Stomach smooth muscle (tissue), 2 donors: ENCODE results near the gene GOLGA6L7.
"Not testable (repeated sequence)": the region's sequence is repeated elsewhere in the genome, so short reads cannot be mapped to it uniquely, and the experiment has no call there.

Source experiments
- H3K27ac ChIP-seq: one replicate; pipeline ENCODE4 v1.7.0; 2013; ENCODE audit warnings: mild to moderate bottlenecking, low read length, inconsistent platforms
- H3K27me3 ChIP-seq, 2 donors: one replicate each; pipeline ENCODE4 v1.7.0; 2013; ENCODE audit warnings: low read length in 2 of 2; ENCODE audit not compliant: insufficient read depth in 2 of 2, control insufficient read depth in 1 of 2
- H3K36me3 ChIP-seq, 2 donors: one replicate each; pipeline ENCODE4 v1.7.0; 2013; ENCODE audit warnings: low read length in 2 of 2; ENCODE audit not compliant: control insufficient read depth in 2 of 2, insufficient read depth in 2 of 2
- H3K4me1 ChIP-seq: one replicate; pipeline ENCODE4 v1.7.0; 2013; ENCODE audit warnings: low read length; ENCODE audit not compliant: control insufficient read depth, insufficient read depth
- H3K4me3 ChIP-seq, 2 donors: one replicate each; pipeline ENCODE4 v1.7.0; 2013; ENCODE audit warnings: low read length in 2 of 2
- H3K9ac ChIP-seq, 2 donors: one replicate each; pipeline ENCODE4 v1.7.0; 2013; ENCODE audit warnings: low read length in 2 of 2, mild to moderate bottlenecking in 1 of 2
- H3K9me3 ChIP-seq, 2 donors: one replicate each; pipeline ENCODE4 v1.7.0; 2013; ENCODE audit warnings: low read length in 2 of 2; ENCODE audit not compliant: control insufficient read depth in 2 of 2
- donor health status: healthy.
- donor health status: Pancreatic carcinoma.

Gene GOLGA6L7

GRCh38 chr15:28842210-28842609 is 6.2 kb downstream of the GOLGA6L7 start:
- not testable (repeated sequence) for H3K36me3 ChIP-seq, H3K9me3 ChIP-seq, H3K27ac ChIP-seq, H3K9ac ChIP-seq, H3K4me3 ChIP-seq, H3K4me1 ChIP-seq, H3K27me3 ChIP-seq

DNA sequence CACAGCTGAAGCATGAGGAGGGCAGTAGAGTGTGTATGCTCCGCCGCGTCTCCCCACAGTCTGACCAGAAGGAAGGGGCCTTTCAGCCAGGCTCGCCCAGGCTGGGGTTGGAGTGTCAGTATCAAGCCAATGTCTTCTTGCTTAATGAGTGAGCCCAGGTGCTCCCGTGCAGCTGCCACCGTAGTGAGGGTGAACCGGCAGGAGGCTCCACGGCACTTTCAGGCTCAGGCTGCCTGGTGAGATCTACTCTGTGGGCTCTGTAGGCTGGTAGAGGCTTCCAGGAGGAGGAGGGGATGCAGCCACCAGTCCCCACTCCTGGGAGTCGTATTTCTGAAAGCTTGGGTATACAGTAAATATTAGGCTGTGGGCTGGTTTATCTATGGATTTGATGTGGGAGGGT is 8.2 kb downstream of the GOLGA6L7 start:
- H3K4me3 ChIP-seq, H3K9me3 ChIP-seq, H3K36me3 ChIP-seq, H3K27me3 ChIP-seq, H3K27ac ChIP-seq, H3K9ac ChIP-seq, H3K4me1 ChIP-seq: not testable (repeated sequence)

- H3K9ac ChIP-seq, H3K4me1 ChIP-seq, H3K36me3 ChIP-seq, H3K27me3 ChIP-seq, H3K4me3 ChIP-seq, H3K27ac ChIP-seq, H3K9me3 ChIP-seq: not testable (repeated sequence)
Measured at GRCh38 chr15:28834957-28835585, 13.4 kb downstream of the GOLGA6L7 start.

DNA sequence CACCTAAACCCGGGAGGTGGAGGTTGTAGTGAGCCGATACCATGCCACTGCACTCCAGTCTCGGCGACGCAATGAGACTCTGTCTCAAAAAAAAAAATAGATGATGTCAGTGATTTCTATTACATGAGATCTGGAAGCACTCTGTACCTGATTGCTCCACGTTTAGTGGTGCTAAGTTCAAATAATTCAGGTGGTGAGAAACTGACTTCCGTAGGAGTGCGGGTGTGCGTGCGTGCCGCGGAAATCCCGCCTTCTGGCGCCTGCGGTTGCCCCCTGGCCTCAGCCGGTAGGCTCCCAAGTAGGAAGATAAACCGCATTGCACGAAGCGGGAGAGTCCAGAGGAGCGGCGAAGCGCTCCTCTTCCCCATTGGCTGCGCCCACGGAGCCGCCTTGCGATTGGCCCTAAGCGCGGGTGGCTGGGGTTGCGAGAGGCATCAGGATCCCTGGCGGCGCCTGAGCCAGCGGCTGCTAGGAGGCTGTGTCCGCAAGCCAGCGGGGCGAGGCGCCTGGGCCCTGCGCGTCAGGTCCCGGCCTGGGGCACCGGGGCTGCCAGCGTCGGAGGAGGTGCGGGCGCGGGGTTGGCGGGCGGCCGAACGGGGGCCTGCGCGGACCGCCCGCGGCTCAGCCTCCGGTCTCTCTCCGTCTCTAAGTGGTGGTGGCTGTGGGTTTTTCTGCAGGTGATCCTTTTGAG is 16.4 kb downstream of the GOLGA6L7 start:
- not testable (repeated sequence) for H3K4me1 ChIP-seq, H3K36me3 ChIP-seq, H3K9ac ChIP-seq, H3K27ac ChIP-seq, H3K27me3 ChIP-seq, H3K9me3 ChIP-seq
- H3K4me3 ChIP-seq, result peak overlapping the region in 1 of 2 donors; percentile 64

DNA sequence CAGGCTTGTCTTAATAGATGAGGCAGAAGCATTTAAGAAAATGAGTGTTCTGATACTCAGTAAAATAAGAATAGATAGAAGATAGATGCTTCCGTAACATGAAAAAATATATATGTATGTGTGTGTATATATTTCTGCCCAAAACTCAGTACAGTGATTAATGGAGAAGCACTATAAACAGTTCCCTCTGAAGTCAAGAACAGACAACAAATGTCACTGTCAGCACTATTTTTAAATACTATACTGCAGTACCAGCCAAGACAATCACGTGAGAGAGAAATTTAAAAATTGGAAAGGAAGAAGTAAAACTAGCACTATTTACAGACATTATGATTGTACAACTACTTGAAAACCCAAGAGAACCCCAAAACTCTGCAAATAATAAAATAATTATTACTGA is 27.0 kb downstream of the GOLGA6L7 start:
- not testable (repeated sequence) for H3K4me3 ChIP-seq, H3K9me3 ChIP-seq, H3K27me3 ChIP-seq, H3K36me3 ChIP-seq, H3K27ac ChIP-seq, H3K9ac ChIP-seq, H3K4me1 ChIP-seq

DNA sequence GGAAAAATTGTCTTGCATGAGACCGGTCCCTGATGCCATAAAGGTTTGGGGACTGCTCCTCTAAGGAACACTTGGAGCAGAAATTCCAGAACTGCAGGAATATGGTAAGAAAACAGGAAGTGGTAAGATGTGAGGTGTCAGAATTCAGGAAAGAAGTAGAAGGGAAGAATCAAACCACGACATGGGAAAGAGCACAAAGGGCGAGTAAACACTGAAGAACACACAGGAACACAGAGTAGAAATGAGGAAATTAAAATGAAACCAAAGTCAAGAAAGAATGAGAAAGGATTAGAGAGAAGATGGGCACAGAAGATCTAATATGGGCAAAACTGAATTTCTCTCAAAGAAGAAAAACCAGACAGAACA is 28.5 kb downstream of the GOLGA6L7 start:
- H3K4me1 ChIP-seq, H3K27ac ChIP-seq, H3K9me3 ChIP-seq, H3K4me3 ChIP-seq, H3K9ac ChIP-seq, H3K36me3 ChIP-seq, H3K27me3 ChIP-seq: not testable (repeated sequence)

DNA sequence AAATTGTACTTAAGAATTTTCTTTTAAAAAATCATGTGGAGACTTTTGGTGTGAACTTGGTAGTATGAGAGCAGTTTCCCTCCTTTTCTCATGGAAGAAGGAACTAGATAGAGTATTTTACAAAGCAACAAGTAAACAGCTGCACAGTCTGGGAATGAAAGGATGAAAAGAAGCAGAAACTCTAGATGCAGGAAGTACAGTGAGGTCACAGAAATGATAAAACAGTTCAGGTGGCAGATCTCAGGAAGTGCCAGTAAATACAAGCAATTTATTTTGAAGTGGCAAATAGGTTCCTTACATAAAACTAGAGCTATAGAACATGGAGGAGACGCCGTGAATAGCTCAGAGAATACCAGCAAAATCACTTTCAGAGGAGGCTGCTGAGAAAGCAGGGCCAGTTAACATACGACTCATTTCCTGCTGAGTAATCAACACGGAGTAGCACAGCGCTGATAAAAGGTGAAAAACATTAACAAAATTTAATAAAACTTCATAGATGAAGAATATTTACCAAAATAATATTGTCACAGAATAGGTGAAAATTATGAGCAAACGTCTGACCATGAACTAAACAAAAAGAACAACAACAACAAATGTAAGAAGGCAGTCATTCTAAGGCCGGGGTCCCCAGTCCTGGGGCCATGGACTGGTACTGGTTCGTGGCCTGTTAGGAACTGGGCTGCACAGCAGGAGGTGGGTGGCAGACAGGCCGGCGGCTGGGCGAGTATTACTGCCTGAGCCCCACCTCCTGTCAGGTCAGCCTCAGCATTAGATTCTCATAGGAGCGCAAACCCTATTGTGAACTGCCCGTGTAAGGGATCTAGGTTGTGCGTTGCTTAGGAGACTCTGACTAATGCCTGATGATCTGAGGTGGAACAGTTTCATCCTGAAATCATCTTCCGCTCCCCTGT is 29.2 kb downstream of the GOLGA6L7 start:
- H3K27me3 ChIP-seq, H3K4me3 ChIP-seq, H3K36me3 ChIP-seq, H3K27ac ChIP-seq, H3K9me3 ChIP-seq, H3K9ac ChIP-seq, H3K4me1 ChIP-seq: not testable (repeated sequence)

GRCh38 chr15:28818168-28818567 is 30.3 kb downstream of the GOLGA6L7 start:
- not testable (repeated sequence) for H3K27ac ChIP-seq, H3K36me3 ChIP-seq, H3K27me3 ChIP-seq, H3K4me3 ChIP-seq, H3K9ac ChIP-seq, H3K9me3 ChIP-seq, H3K4me1 ChIP-seq

DNA sequence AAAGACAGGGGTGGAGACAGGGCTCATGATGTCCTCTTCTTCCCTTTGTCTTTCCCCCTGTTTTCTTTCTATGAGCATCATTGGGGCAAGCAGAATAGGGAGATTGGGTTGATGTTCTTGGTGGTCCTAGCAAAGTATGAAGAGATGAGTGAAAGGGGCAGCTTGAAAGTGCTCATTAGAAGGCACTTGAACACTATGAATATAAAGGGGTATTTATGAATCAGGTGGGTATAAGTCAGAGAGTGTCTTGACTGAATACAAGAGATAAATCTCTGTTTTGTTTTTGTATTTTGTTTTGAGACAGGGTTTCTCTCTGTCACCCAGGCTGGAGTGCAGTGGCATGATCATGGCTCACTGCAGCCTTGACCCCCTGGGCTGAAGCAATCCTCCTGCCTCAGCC is 34.4 kb downstream of the GOLGA6L7 start:
- H3K9me3 ChIP-seq, H3K27me3 ChIP-seq, H3K27ac ChIP-seq, H3K36me3 ChIP-seq, H3K4me1 ChIP-seq, H3K9ac ChIP-seq, H3K4me3 ChIP-seq: not testable (repeated sequence)

- not testable (repeated sequence) for H3K27me3 ChIP-seq, H3K9me3 ChIP-seq, H3K36me3 ChIP-seq, H3K4me3 ChIP-seq, H3K9ac ChIP-seq, H3K27ac ChIP-seq, H3K4me1 ChIP-seq
Measured at GRCh38 chr15:28813392-28813791, 35.1 kb downstream of the GOLGA6L7 start.
